ENCODE measurements around the gene CHMP3. TPM values are rescaled to one million over a fixed set of nuclear protein-coding genes. Genes with fewer than 3 reads are reported as not detected.

Gene CHMP3
- total and polyA plus RNA-seq, 2 of the 8 experiments (the other 6 are each of a cell fraction or from before 2014, with no cell fraction given), result 11.7 to 21.9 TPM

DNA sequence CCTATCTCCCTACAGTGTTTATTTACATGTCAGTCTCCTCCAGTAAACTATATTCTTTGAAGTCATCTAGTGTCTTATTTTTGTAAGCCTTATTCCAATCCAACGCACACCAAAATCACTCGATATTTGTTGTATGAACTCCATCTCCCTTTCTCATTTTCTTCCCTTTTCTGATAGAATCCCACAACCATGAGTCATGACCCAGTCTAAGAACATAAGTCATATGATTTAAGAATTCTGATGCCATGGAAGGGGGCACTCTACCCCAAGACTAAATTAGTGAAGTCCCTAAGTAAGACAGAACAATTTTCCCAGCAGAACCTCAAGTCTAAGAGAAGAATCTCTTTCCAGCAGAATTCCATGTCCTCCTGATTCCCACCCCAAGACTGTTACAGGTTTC, 5.4 kb downstream of the CHMP3 start (continued):
- TF ChIP-seq, protein P1, sequence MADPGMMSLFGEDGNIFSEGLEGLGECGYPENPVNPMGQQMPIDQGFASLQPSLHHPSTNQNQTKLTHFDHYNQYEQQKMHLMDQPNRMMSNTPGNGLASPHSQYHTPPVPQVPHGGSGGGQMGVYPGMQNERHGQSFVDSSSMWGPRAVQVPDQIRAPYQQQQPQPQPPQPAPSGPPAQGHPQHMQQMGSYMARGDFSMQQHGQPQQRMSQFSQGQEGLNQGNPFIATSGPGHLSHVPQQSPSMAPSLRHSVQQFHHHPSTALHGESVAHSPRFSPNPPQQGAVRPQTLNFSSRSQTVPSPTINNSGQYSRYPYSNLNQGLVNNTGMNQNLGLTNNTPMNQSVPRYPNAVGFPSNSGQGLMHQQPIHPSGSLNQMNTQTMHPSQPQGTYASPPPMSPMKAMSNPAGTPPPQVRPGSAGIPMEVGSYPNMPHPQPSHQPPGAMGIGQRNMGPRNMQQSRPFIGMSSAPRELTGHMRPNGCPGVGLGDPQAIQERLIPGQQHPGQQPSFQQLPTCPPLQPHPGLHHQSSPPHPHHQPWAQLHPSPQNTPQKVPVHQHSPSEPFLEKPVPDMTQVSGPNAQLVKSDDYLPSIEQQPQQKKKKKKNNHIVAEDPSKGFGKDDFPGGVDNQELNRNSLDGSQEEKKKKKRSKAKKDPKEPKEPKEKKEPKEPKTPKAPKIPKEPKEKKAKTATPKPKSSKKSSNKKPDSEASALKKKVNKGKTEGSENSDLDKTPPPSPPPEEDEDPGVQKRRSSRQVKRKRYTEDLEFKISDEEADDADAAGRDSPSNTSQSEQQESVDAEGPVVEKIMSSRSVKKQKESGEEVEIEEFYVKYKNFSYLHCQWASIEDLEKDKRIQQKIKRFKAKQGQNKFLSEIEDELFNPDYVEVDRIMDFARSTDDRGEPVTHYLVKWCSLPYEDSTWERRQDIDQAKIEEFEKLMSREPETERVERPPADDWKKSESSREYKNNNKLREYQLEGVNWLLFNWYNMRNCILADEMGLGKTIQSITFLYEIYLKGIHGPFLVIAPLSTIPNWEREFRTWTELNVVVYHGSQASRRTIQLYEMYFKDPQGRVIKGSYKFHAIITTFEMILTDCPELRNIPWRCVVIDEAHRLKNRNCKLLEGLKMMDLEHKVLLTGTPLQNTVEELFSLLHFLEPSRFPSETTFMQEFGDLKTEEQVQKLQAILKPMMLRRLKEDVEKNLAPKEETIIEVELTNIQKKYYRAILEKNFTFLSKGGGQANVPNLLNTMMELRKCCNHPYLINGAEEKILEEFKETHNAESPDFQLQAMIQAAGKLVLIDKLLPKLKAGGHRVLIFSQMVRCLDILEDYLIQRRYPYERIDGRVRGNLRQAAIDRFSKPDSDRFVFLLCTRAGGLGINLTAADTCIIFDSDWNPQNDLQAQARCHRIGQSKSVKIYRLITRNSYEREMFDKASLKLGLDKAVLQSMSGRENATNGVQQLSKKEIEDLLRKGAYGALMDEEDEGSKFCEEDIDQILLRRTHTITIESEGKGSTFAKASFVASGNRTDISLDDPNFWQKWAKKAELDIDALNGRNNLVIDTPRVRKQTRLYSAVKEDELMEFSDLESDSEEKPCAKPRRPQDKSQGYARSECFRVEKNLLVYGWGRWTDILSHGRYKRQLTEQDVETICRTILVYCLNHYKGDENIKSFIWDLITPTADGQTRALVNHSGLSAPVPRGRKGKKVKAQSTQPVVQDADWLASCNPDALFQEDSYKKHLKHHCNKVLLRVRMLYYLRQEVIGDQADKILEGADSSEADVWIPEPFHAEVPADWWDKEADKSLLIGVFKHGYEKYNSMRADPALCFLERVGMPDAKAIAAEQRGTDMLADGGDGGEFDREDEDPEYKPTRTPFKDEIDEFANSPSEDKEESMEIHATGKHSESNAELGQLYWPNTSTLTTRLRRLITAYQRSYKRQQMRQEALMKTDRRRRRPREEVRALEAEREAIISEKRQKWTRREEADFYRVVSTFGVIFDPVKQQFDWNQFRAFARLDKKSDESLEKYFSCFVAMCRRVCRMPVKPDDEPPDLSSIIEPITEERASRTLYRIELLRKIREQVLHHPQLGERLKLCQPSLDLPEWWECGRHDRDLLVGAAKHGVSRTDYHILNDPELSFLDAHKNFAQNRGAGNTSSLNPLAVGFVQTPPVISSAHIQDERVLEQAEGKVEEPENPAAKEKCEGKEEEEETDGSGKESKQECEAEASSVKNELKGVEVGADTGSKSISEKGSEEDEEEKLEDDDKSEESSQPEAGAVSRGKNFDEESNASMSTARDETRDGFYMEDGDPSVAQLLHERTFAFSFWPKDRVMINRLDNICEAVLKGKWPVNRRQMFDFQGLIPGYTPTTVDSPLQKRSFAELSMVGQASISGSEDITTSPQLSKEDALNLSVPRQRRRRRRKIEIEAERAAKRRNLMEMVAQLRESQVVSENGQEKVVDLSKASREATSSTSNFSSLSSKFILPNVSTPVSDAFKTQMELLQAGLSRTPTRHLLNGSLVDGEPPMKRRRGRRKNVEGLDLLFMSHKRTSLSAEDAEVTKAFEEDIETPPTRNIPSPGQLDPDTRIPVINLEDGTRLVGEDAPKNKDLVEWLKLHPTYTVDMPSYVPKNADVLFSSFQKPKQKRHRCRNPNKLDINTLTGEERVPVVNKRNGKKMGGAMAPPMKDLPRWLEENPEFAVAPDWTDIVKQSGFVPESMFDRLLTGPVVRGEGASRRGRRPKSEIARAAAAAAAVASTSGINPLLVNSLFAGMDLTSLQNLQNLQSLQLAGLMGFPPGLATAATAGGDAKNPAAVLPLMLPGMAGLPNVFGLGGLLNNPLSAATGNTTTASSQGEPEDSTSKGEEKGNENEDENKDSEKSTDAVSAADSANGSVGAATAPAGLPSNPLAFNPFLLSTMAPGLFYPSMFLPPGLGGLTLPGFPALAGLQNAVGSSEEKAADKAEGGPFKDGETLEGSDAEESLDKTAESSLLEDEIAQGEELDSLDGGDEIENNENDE (IDR thresholded peaks at IDR 0.05; ENCODE audit: insufficient replicate concordance, low read length), result no peak
- TF ChIP-seq CBX8 (IDR thresholded peaks at IDR 0.05; ENCODE audit: borderline replicate concordance, low read depth, low read length) (no peak), BCL11A (IDR thresholded peaks at IDR 0.05; ENCODE audit: low read depth in 2 of 2, low read length in 2 of 2) (no peak), KDM1A (IDR thresholded peaks at IDR 0.05; ENCODE audit: borderline replicate concordance, low read length) (no peak), RFX5 (IDR thresholded peaks at IDR 0.05; ENCODE audit: borderline replicate concordance, low read depth, low read length) (no peak), RBBP5 (IDR thresholded peaks at IDR 0.05; ENCODE audit: borderline replicate concordance, low read depth, low read length) (no peak), POLR2A (IDR thresholded peaks at IDR 0.05; ENCODE audit: control extremely low read depth in 1 of 2, low read depth in 2 of 2, low read length in 2 of 2) (no peak), CHD2 (IDR thresholded peaks at IDR 0.05; ENCODE audit: low read length) (no peak), SIRT6 (IDR thresholded peaks at IDR 0.05; ENCODE audit: low read length) (no peak), SP4 (IDR thresholded peaks at IDR 0.05; ENCODE audit: low read length) (no peak)

Data from H1 (cell line).